Measurements from ENCODE around the gene ERC1.
A peak's percentile ranks its signal among the peaks of the same experiment; 100 is the strongest.
"Not testable (repeated sequence)": the region's sequence is repeated elsewhere in the genome, so short reads cannot be mapped to it uniquely, and the experiment has no call there.

The ERC1 gene

GRCh38 chr12:1080520-1081223 is 89.6 kb downstream of the ERC1 start:
- DNase-seq: no peak

GRCh38 chr12:1083151-1083888 is 92.3 kb downstream of the ERC1 start:
- DNase-seq: no peak

- DNase-seq: peak; percentile 45
Observed at GRCh38 chr12:1083889-1084262, 92.9 kb downstream of the ERC1 start.

GRCh38 chr12:1091350-1091749 is 100.3 kb downstream of the ERC1 start:
- no peak for DNase-seq

GRCh38 chr12:1093166-1093751 is 102.2 kb downstream of the ERC1 start:
- peak; percentile 62 for DNase-seq

- DNase-seq: no peak
Observed at GRCh38 chr12:1094714-1095113, 103.7 kb downstream of the ERC1 start.

- DNase-seq: no peak
Observed at GRCh38 chr12:1099158-1099557, 108.1 kb downstream of the ERC1 start.

GRCh38 chr12:1099618-1100017 is 108.6 kb downstream of the ERC1 start:
- DNase-seq: not testable (repeated sequence)

GRCh38 chr12:1102115-1102514 is 111.1 kb downstream of the ERC1 start:
- DNase-seq: no peak

GRCh38 chr12:1102791-1103450 is 111.9 kb downstream of the ERC1 start:
- DNase-seq: no peak

GRCh38 chr12:1103632-1104031 is 112.6 kb downstream of the ERC1 start:
- peak; percentile 20 for DNase-seq

GRCh38 chr12:1104088-1104800 is 113.2 kb downstream of the ERC1 start:
- DNase-seq: no peak

- DNase-seq: peak; percentile 9
Observed at GRCh38 chr12:1107669-1108068, 116.6 kb downstream of the ERC1 start.

- DNase-seq: no peak
Observed at GRCh38 chr12:1108276-1108675, 117.3 kb downstream of the ERC1 start.

GRCh38 chr12:1115484-1116231 is 124.6 kb downstream of the ERC1 start:
- DNase-seq: peak; percentile 83

GRCh38 chr12:1117371-1117770 is 126.3 kb downstream of the ERC1 start:
- DNase-seq: peak; percentile 26

- DNase-seq: peak; percentile 69
Observed at GRCh38 chr12:1117970-1118563, 127.0 kb downstream of the ERC1 start.

GRCh38 chr12:1122786-1123185 is 131.8 kb downstream of the ERC1 start:
- DNase-seq: no peak

GRCh38 chr12:1126091-1126490 is 135.1 kb downstream of the ERC1 start:
- no peak for DNase-seq

- DNase-seq: no peak
Observed at GRCh38 chr12:1127021-1127420, 136.0 kb downstream of the ERC1 start.

GRCh38 chr12:1130164-1130563 is 139.1 kb downstream of the ERC1 start:
- peak; percentile 3 for DNase-seq

GRCh38 chr12:1130571-1130970 is 139.5 kb downstream of the ERC1 start:
- DNase-seq: no peak
